H4 (cell line): ENCODE measurements around the gene ADAM11. TPM values are rescaled to one million over a fixed set of nuclear protein-coding genes. Genes with fewer than 3 reads are reported as not detected.

Experiments
- DNase-seq: peaks from one replicate; pipeline ENCODE4 v3.0.0-alpha.2; 2015; ENCODE audit warnings: low spot score
- total RNA-seq: library from RNA; depleted of rRNA; stranded (reverse); fragments of >200 nt; shearing (Covaris generic); gene quantifications from 2 replicates; pipeline ENCODE4 v1.2.3, GENCODE V29; 2014

The ADAM11 gene
- total RNA-seq, 1 experiment from 2014 or later: 1.4 TPM

GRCh38 chr17:44757045-44757917 is 1.5 kb upstream of the ADAM11 start:
- no peak for DNase-seq

GRCh38 chr17:44757918-44758413 is 822 bp upstream of the ADAM11 start:
- no peak for DNase-seq

DNA sequence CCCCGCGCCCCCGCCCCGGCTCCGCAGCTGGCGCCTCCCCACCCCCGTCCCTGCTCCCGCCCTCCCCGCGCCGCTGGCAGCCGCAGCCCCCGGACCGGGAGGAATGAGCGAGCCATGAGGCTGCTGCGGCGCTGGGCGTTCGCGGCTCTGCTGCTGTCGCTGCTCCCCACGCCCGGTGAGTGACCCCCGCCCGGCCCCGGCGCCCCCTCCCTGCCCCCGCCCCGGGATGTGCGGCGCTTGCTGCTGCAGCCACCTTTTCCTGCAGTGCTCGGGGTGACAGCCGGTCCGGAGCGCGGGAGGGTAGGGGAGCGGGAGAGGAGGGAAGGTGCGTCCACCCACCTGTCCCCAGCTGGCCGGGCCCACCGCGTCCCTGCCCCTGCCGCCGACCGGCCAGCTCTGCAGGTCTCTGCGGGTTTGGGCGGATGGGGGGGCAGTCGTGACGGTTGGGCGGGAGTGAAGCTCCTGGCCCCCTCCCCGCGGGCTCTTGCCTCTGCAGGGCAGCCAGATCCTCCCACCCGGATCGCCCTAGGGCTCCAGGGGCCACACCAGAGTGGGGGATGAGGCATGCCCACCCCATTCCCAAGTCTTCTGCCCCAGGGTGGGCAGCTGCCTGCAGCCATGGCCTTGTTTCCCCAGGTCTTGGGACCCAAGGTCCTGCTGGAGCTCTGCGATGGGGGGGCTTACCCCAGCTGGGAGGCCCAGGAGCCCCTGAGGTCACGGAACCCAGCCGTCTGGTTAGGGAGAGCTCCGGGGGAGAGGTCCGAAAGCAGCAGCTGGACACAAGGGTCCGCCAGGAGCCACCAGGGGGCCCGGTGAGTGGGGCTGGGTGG is 513 bp downstream of the ADAM11 start:
- DNase-seq: no peak

DNA sequence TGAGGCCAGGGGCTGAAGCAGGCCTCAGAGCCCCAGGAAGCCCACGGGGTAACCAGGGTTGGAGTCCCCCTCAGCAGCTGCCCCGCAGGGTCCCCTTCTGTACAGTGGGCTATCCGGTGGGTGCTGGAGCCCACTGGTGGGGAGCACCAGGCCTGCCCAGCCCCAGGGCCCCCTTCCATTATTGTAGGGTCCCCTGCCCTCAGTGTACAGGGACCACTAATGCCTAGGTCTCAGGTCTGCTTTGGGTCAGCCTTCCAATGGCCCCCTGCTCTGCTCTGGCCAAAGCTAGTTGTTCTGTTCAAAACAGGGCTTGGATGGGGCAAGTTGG is 1.1 kb downstream of the ADAM11 start:
- DNase-seq: no peak

GRCh38 chr17:44760474-44761308 is 1.9 kb downstream of the ADAM11 start:
- DNase-seq: no peak

DNA sequence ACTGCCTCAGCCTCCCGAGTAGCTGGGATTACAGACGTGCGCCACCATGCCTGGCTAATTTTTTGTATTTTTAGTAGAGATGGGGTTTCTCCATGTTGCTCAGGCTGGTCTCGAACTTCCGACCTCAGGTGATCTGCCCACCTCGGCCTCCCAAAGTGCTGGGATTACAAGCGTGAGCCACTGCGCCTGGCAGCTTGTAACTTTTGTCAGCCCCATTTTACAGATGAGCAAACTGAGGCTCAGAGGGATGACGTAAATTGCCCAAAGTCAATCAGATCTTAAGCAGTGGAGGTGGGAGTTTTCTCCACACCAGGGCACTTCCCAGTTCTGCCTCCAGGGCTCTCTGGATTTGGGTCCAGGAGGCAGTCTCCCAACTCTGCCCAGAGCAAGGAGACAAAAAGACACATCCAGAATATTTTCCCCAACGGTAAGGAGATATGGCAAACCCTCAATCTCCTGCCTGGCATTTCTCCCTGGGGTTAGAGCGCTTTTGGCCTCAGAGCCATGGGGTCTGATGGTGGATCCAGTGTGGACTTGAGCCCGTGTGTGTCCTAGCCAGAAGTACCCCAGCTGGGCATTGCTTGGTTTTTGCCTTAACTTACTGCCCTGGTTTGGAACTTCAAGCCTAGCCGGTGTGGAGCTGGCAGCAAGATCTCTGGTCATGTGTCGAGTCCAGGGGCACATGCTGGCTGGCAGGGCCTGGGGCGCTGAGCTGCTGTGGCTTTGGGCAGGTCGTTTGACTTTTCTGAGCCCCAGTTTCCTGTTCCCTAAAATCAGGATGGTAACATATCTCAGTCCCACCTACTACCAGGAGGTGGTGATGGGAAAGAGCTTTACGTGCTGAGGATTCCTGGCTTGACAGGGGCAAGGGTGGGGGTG is 3.4 kb downstream of the ADAM11 start:
- DNase-seq: no peak

GRCh38 chr17:44763170-44763569 is 4.4 kb downstream of the ADAM11 start:
- no peak for DNase-seq

GRCh38 chr17:44765965-44766364 is 7.2 kb downstream of the ADAM11 start:
- DNase-seq: no peak

GRCh38 chr17:44766409-44767038 is 7.7 kb downstream of the ADAM11 start:
- DNase-seq: no peak

- DNase-seq: no peak
These were observed 8.7 kb downstream of the ADAM11 start for GRCh38 chr17:44767493-44767892.

GRCh38 chr17:44768505-44769142 is 9.8 kb downstream of the ADAM11 start:
- no peak for DNase-seq

GRCh38 chr17:44769230-44769629 is 10.4 kb downstream of the ADAM11 start:
- DNase-seq: no peak

DNA sequence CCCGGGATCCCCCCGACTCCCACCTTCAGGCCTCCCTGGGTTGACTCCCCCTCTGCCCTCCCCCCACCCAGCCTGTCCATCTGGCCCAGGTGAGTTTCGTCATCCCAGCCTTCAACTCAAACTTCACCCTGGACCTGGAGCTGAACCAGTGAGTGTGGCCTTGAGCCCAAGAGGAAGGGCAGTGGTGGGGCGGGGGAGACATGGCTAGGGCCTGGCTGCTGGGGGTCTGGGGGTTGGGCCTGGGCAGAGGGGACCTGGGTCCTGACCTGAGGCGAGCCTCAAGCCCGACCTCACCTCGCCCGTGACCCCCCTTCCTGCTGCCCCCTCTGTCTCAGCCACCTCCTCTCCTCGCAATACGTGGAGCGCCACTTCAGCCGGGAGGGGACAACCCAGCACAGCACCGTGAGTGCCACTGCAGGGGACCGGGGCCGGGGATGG is 10.9 kb downstream of the ADAM11 start:
- DNase-seq: no peak

- DNase-seq: no peak
These were observed 11.6 kb downstream of the ADAM11 start for GRCh38 chr17:44770166-44770925.

DNA sequence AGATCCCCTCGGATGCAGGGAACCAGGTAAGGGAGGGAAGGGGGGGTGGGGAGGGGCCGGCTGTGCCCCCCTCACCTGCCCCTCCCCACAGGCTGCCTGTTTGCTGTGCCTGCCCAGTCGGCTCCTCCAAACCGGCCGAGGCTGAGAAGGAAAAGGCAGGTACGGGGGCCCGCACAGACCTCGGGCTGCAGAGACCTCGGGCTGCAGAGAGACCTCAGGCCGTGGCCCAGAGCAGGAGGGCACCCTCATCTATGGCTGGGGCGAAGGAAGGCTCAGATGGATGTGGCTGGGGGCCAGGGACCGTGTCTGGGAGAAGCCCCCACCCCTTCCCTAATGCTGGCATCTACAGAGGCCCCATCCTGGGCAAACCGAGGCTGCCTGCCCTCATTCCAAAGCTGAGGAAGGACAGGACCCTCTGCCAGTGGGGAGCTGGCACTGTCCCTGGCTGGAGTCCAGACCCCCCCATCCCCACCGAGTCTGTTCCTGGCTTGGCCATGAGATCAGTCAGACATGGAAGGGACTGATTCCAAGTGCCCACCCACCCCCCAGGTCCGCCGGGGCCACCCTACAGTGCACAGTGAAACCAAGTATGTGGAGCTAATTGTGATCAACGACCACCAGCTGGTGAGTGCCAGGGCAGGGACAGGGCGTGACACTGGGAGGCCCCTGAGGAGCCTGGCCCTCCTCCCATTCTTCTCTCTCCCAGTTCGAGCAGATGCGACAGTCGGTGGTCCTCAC is 13.7 kb downstream of the ADAM11 start:
- DNase-seq: no peak

- DNase-seq: no peak
These were observed 14.4 kb downstream of the ADAM11 start for GRCh38 chr17:44773140-44773539.

GRCh38 chr17:44774271-44775135 is 15.7 kb downstream of the ADAM11 start:
- DNase-seq: peak; percentile 84
